ENCODE results near the gene GPR68.

The GPR68 gene

DNA sequence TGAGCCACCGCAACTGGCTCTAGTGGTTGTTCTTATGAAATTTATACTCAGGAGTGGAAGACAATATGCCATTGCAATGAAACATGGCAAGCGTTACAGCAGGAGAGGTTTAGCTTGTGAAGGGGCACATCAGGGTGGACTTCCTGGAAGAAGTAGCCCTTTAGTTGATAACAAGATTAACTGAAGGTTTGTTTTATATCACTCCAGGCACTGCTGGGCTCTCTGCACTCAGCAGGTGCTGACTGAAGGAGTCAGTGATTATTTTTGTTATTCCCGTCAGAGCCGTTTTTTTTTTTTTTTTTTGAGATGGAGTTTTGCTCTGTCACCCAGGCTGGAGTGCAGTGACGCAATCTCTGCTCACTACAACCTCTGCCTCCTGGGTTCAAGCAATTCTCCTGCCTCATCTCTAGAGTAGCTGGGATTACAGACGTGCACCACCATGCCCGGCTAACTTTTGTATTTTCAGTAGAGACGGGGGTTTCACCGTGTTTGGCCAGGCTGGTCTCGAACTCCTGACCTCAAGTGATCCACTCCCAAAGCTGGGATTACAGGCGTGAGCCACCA lies 17.6 kb upstream of the GPR68 start:
- no peaks in the 10 kb centered on the region for H3K27me3 ChIP-seq (replicated peaks; ENCODE audit: insufficient read depth, low read length)
- H3K4me2 ChIP-seq (ENCODE audit: low read depth, low read length): no peak overlapping the region
- H3K36me3 ChIP-seq (replicated peaks; ENCODE audit: insufficient read depth, low read length): no peaks in the 10 kb centered on the region
- no peak for DNase-seq
- H3K79me2 ChIP-seq (ENCODE audit: low read length): no peaks in the 10 kb centered on the region
- no peak overlapping the region for H2AFZ ChIP-seq (ENCODE audit: low read length)
- H4K20me1 ChIP-seq (ENCODE audit: insufficient read depth, low read length): no peaks in the 10 kb centered on the region
- H3K9me2 ChIP-seq (replicated peaks; ENCODE audit: insufficient read depth, low read length): no peaks in the 10 kb centered on the region
- H3K4me1 ChIP-seq (ENCODE audit: low read length): no peaks in the 10 kb centered on the region
- no peaks in the 10 kb centered on the region for H3K9me3 ChIP-seq (replicated peaks; ENCODE audit: insufficient read depth, low read length)
- H3K4me3 ChIP-seq (ENCODE audit: low read length): no peak overlapping the region
- no peak overlapping the region for H3K27ac ChIP-seq (ENCODE audit: low read length)
- H3K9ac ChIP-seq (ENCODE audit: low read length): no peak overlapping the region
- no peaks in the 10 kb centered on the region for H3F3A ChIP-seq (ENCODE audit: insufficient read depth, low read length)
- TF ChIP-seq EZH2 (optimal IDR thresholded peaks at IDR 0.05; ENCODE audit: low read depth, low read length) (no peak), EZH2phosphoT487 (IDR thresholded peaks at IDR 0.05; ENCODE audit: low read length) (no peak)
- TF ChIP-seq, protein P1, sequence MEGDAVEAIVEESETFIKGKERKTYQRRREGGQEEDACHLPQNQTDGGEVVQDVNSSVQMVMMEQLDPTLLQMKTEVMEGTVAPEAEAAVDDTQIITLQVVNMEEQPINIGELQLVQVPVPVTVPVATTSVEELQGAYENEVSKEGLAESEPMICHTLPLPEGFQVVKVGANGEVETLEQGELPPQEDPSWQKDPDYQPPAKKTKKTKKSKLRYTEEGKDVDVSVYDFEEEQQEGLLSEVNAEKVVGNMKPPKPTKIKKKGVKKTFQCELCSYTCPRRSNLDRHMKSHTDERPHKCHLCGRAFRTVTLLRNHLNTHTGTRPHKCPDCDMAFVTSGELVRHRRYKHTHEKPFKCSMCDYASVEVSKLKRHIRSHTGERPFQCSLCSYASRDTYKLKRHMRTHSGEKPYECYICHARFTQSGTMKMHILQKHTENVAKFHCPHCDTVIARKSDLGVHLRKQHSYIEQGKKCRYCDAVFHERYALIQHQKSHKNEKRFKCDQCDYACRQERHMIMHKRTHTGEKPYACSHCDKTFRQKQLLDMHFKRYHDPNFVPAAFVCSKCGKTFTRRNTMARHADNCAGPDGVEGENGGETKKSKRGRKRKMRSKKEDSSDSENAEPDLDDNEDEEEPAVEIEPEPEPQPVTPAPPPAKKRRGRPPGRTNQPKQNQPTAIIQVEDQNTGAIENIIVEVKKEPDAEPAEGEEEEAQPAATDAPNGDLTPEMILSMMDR (IDR thresholded peaks at IDR 0.05; ENCODE audit: low read length): no peak

DNA sequence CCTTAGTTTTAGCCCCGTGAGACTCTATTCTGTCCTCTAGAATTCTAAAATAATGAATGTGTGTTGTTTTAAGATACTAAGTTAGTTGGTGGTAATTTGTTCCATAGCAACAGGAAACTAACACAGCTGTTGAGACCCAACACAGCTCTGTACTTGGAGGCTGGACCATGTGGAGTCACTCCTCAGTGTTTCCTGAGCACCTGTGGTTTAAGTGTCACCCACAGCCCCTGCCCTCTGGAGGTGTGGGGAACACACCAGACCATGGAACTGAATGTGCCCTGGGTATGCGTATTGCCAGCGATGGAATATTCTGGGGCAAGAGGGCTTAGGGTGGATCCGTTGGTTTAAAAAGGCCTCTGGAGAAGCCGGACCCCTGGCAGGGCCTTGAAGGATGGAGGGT lies 16.6 kb upstream of the GPR68 start:
- H3K79me2 ChIP-seq (ENCODE audit: low read length): no peaks in the 10 kb centered on the region
- no peak overlapping the region for H3K4me3 ChIP-seq (ENCODE audit: low read length)
- H3K4me2 ChIP-seq (ENCODE audit: low read depth, low read length): no peak overlapping the region
- no peak overlapping the region for H3K9ac ChIP-seq (ENCODE audit: low read length)
- H4K20me1 ChIP-seq (ENCODE audit: insufficient read depth, low read length): no peaks in the 10 kb centered on the region
- no peaks in the 10 kb centered on the region for H3K9me2 ChIP-seq (replicated peaks; ENCODE audit: insufficient read depth, low read length)
- no peaks in the 10 kb centered on the region for H3K4me1 ChIP-seq (ENCODE audit: low read length)
- no peaks in the 10 kb centered on the region for H3F3A ChIP-seq (ENCODE audit: insufficient read depth, low read length)
- TF ChIP-seq, protein P1 (IDR thresholded peaks at IDR 0.05; ENCODE audit: low read length): no peak
- TF ChIP-seq EZH2phosphoT487 (IDR thresholded peaks at IDR 0.05; ENCODE audit: low read length) (no peak), EZH2 (optimal IDR thresholded peaks at IDR 0.05; ENCODE audit: low read depth, low read length) (no peak)
- no peaks in the 10 kb centered on the region for H3K27me3 ChIP-seq (replicated peaks; ENCODE audit: insufficient read depth, low read length)
- H2AFZ ChIP-seq (ENCODE audit: low read length): no peak overlapping the region
- no peak for DNase-seq
- H3K27ac ChIP-seq (ENCODE audit: low read length): no peak overlapping the region
- no peaks in the 10 kb centered on the region for H3K9me3 ChIP-seq (replicated peaks; ENCODE audit: insufficient read depth, low read length)
- H3K36me3 ChIP-seq (replicated peaks; ENCODE audit: insufficient read depth, low read length): no peaks in the 10 kb centered on the region

DNA sequence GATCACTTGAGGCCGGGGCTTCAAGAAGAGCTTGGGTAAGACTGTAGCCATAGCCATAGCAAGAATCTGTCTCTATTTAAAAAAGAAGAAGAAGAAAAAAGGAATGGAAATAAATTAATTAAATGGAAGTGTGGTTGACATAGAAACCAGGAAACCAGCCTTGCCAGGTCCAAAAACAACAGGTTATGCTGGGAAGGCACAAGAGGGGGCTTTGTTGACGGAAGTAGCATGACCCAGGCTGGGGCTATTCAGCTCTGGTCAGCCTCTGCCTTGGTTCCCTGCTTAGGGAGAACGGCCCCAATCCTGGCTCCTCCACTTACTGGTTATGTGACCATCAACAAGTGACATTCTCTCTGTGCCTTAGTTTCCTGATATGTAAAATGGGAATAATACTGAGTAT lies 14.4 kb upstream of the GPR68 start:
- Histone ChIP-seq H3K9ac (ENCODE audit: low read length) (no peak overlapping the region), H3K36me3 (replicated peaks; ENCODE audit: insufficient read depth, low read length) (no peaks in the 10 kb centered on the region), H3K27me3 (replicated peaks; ENCODE audit: insufficient read depth, low read length) (no peaks in the 10 kb centered on the region), H3K4me2 (ENCODE audit: low read depth, low read length) (no peak overlapping the region), H3K9me2 (replicated peaks; ENCODE audit: insufficient read depth, low read length) (no peaks in the 10 kb centered on the region), H3K79me2 (ENCODE audit: low read length) (no peaks in the 10 kb centered on the region), H3K4me3 (ENCODE audit: low read length) (no peak overlapping the region), H3K27ac (ENCODE audit: low read length) (no peak overlapping the region), H3K9me3 (replicated peaks; ENCODE audit: insufficient read depth, low read length) (no peaks in the 10 kb centered on the region), H3K4me1 (ENCODE audit: low read length) (no peaks in the 10 kb centered on the region), H3F3A (ENCODE audit: insufficient read depth, low read length) (no peaks in the 10 kb centered on the region), H2AFZ (ENCODE audit: low read length) (no peak overlapping the region), H4K20me1 (ENCODE audit: insufficient read depth, low read length) (no peaks in the 10 kb centered on the region)
- DNase-seq: no peak
- no peak for TF ChIP-seq EZH2phosphoT487 (IDR thresholded peaks at IDR 0.05; ENCODE audit: low read length)

DNA sequence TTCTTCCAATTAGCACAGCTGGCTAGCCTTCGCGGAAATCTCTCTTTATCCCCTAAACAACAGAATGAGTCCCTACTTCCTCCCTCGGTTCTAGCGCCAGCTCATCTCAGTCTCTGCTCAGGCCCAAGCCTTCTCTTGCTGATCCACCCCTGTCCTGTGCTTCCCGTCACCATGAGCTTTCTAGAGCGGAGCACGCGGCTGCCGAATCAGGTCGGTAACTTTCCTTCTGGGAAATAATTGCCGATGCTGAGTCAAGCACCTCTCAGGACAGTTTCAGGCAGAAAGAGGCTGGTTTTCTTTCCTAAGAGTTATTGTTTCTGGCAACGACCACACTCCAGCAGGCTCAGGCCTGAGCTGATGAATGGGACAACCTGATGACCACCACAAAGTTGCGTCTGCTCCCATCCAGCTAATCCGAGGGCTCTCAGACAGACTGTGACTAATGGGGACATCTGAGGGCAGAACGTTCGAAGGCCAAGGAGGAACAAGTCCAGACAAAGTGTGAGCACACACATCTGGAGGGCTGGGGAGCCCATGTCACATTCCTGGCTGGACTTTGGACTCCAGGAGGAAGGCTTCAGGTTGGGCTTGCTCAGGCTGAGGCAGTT lies 13.6 kb upstream of the GPR68 start:
- no peak overlapping the region for H3K4me3 ChIP-seq (ENCODE audit: low read length)
- no peak for DNase-seq
- H3K4me1 ChIP-seq (ENCODE audit: low read length): no peaks in the 10 kb centered on the region
- H3K9me3 ChIP-seq (replicated peaks; ENCODE audit: insufficient read depth, low read length): no peaks in the 10 kb centered on the region
- no peak overlapping the region for H3K27ac ChIP-seq (ENCODE audit: low read length)
- H3K36me3 ChIP-seq (replicated peaks; ENCODE audit: insufficient read depth, low read length): no peaks in the 10 kb centered on the region
- TF ChIP-seq EZH2 (optimal IDR thresholded peaks at IDR 0.05; ENCODE audit: low read depth, low read length) (no peak), EZH2phosphoT487 (IDR thresholded peaks at IDR 0.05; ENCODE audit: low read length) (no peak)
- TF ChIP-seq, protein P1 (IDR thresholded peaks at IDR 0.05; ENCODE audit: low read length): no peak
- H3K9me2 ChIP-seq (replicated peaks; ENCODE audit: insufficient read depth, low read length): no peaks in the 10 kb centered on the region
- no peaks in the 10 kb centered on the region for H3K27me3 ChIP-seq (replicated peaks; ENCODE audit: insufficient read depth, low read length)
- no peak overlapping the region for H3K9ac ChIP-seq (ENCODE audit: low read length)
- H4K20me1 ChIP-seq (ENCODE audit: insufficient read depth, low read length): no peaks in the 10 kb centered on the region
- no peak overlapping the region for H2AFZ ChIP-seq (ENCODE audit: low read length)
- no peaks in the 10 kb centered on the region for H3F3A ChIP-seq (ENCODE audit: insufficient read depth, low read length)
- no peak overlapping the region for H3K4me2 ChIP-seq (ENCODE audit: low read depth, low read length)
- H3K79me2 ChIP-seq (ENCODE audit: low read length): no peaks in the 10 kb centered on the region
